NCI-H1048 (cell line): ENCODE results near the gene C1QC.

ENCODE experiments used
- DNase-seq: peaks from one replicate; lab custom pipeline; 2025; lab: John Stamatoyannopoulos, UW

The C1QC gene

GRCh38 chr1:22643381-22643780 lies at the start of gene C1QC:
TSS of gene C1QC (plus strand) at chr1:22643633. CDS start at chr1:22644024, 391 bp downstream.
- DNase-seq, result no peak

GRCh38 chr1:22594396-22594795 lies 49.0 kb upstream of the C1QC start:
- DNase-seq, result no peak

DNA sequence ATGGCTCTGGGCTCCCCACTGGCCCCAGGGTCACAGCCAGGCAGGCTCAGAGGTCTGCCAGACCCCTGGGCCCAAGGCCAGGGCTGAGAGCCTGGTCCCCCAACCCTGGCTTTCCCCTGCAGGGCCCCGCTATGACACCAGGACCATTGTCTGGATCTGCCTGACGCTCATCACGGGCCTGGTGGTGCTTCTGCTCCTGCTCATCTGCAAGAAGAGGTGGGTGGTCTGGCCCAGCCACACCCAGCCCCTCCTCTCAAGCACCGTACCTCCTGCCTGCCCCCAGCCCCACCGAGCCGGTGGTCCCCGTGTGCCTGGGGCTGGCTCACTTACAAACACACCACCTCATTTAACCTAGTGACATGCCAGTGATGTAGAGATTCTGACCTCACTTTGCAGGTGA lies 48.3 kb upstream of the C1QC start:
- DNase-seq, result no peak

GRCh38 chr1:22597301-22597965 lies 46.0 kb upstream of the C1QC start:
- DNase-seq, result no peak

- DNase-seq, result no peak
Measured at GRCh38 chr1:22597996-22598395, 45.4 kb upstream of the C1QC start.

DNA sequence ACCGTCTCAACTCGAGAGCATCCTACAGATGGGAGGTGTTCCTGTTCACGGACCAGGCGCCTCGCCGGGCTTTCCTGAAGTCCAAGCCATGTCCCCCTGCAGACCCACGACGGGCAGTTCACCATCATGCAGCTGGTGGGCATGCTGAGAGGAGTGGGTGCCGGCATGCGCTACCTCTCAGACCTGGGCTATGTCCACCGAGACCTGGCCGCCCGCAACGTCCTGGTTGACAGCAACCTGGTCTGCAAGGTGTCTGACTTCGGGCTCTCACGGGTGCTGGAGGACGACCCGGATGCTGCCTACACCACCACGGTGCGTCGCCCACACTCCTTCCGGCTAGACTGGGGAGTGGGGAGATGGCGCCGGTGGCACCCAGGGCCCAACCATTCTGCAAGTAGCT lies 44.7 kb upstream of the C1QC start:
- DNase-seq, result no peak

GRCh38 chr1:22600071-22600816 lies 43.2 kb upstream of the C1QC start:
- no peak for DNase-seq

DNA sequence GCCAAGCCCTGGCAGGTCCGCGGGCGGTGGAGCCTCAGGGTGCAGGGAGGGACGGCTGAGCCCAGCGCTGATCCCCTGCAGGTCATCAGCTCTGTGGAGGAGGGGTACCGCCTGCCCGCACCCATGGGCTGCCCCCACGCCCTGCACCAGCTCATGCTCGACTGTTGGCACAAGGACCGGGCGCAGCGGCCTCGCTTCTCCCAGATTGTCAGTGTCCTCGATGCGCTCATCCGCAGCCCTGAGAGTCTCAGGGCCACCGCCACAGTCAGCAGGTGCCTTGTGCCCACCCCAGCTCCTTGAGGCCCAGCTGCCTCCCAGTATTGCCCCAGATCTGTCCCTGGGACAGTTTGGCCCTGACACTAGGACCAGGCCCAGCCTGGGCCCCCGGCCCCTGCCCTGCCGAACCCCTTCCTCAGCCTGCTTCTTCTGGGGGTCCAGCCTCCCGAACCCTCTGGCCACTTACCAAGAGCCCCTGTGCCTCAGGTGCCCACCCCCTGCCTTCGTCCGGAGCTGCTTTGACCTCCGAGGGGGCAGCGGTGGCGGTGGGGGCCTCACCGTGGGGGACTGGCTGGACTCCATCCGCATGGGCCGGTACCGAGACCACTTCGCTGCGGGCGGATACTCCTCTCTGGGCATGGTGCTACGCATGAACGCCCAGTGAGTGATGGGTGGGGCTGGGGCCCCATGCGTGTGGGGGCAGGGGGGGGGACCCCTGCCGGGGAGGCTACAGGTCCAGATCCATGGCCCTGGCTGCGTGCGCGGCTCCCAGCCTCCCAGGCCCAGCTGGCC lies 42.4 kb upstream of the C1QC start:
- no peak for DNase-seq

DNA sequence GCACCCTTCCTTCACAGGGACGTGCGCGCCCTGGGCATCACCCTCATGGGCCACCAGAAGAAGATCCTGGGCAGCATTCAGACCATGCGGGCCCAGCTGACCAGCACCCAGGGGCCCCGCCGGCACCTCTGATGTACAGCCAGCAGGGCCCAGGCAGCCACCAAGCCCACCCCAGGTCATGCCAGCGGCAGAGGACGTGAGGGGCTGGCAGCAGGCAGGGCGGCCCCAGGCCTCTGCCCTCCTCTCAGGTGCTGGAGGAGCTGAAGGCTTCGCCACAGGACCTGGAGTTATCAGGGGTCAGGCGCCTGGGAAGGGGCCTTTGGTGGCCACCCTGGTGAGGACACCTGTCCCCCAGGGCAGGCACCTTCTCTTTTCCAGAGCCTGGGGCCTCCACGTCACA lies 41.8 kb upstream of the C1QC start:
- no peak for DNase-seq

GRCh38 chr1:22602060-22602740 lies 41.2 kb upstream of the C1QC start:
- no peak for DNase-seq

DNA sequence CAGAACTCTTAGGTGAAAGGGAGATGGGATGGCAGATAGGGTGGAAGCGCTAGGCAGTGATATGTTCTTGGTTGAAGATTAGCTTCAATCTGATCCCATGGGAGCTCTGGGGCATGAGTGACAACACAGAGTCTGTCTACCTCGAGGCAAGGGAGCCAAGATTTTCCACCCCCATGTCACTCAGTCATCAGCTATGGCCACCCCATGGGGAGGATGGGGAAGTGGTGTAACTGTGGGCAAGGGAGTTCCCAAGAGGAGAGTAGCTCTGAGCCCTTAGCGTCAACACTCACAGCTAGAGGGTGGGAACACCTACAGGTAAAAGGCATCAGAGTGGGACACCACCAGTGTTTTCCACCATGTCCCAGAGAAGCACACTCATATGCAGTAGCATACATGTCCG lies 37.3 kb upstream of the C1QC start:
- DNase-seq, result no peak

- no peak for DNase-seq
Measured at GRCh38 chr1:22607154-22607553, 36.3 kb upstream of the C1QC start.

DNA sequence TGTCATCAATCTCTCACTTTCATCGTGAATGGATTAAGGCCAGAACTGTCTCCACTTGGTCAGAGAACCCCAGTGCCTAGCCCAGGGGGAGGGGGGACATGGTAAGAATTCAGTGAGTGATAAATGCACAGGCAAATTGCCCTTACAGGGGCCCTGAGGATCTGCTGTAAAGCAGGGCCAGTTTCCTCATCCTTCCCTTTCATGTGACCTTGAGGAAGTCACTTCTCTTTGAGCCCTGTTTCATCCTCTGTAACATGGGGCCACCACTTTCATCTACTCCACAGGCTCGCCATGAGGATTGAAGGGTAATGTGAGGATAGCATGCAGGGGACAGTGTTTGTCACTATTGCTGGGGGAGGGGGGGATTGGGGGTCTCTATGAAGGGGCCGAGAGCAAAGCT lies 35.1 kb upstream of the C1QC start:
- DNase-seq, result no peak

DNA sequence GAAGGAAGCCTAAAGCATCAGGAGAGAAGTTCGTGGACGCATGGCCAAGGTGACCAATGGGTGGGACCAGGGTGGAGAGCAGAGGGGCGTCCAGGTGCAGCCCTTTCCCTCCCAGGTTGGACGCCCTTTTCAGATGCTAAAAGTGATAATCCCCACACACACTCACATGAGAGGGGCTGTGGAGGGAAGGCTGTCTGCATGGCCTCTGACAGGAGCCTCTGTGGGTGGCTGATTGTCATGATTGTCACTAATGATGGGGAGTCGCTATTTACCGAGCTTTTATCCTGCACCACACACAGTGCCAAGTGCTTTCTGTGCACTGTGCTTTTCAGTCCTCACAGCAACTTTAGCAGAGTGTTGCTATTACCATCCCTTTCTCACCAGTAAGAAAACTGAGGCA lies 34.1 kb upstream of the C1QC start:
- DNase-seq, result no peak

- DNase-seq, result no peak
Measured at GRCh38 chr1:22611530-22611947, 31.9 kb upstream of the C1QC start.

DNA sequence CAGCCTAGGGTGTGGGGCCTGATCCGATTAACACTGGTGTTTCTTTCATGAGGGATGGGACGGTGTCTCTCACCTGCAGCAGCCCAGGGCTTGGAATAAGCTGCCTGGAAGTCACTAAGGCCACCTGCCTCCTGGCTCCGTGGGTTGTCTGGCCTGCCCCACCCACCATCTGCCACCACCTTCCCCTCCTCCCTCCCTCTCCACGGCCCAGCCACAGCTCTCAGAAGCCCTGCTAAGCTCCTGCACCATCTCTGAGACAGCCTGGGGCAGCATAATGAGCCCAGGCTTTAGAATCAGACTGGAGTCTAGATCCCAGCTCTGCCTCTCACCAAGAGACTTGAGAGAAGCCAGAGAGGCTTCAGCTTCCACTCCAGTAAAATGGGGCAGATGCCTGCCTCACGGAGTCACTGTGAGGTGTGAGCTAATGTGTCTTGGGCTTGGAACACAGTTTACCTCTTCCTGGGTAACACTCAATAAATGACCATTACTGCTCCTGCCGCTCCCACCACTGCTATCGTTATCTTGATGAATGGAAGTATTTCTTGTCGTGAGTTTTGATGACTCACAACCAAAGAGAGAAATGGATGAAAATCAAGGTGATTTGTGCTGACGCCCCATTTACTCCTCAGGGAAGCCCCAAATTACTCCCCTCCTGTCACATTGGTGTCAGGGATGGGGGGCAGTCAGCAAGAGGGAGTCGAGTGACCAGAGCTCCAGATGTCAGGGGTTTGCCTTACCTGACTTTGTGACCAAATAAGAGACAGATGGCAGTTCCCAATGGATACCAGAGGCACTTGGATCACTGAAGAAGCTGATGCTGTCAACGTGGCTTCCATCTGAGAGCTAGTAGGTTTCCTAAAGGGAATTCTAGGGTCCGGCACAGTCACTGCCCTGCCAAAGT lies 30.5 kb upstream of the C1QC start:
- no peak for DNase-seq

GRCh38 chr1:22613572-22613918 lies 29.9 kb upstream of the C1QC start:
- no peak for DNase-seq

GRCh38 chr1:22613951-22614350 lies 29.5 kb upstream of the C1QC start:
- no peak for DNase-seq

DNA sequence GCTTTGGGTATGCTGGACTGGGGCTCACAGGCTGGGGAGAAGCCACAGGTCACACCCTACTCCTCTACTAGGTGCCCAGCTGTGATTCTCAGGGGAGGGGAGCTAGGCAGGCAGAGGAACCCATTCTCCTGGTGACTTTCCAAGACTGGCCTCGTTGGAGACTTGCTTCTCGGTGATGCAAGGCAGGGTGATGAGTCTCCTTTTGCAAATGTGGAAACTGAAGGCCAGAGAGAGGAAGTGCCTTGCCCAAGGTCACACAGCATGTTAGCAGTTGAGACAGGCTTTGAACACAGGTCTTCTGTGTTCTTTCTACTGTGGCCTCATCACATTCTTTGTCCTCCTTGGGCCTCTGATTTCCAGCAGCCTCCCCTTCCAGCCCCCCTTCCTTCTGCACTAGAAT lies 27.5 kb upstream of the C1QC start:
- DNase-seq, result no peak

DNA sequence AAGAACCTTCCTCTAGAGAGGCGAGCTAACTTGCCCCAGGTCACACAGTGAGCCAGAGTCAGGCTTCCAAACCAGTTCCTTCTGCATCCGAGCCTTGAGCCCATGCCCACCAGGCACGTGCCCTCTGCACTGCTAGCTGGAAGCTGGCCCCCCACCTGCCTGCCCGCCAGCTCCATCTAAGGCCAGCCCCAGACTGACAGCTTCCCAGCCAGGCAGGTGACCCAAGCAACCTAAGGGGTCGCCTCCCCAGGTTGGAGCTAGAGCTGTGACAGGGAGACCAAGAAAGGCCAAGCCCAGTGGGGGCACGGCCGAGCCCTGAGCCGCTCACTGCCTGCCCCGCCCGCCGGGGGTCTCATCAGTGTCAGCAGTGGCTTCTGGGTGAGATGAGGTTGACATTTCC lies 26.9 kb upstream of the C1QC start:
- DNase-seq, result no peak

DNA sequence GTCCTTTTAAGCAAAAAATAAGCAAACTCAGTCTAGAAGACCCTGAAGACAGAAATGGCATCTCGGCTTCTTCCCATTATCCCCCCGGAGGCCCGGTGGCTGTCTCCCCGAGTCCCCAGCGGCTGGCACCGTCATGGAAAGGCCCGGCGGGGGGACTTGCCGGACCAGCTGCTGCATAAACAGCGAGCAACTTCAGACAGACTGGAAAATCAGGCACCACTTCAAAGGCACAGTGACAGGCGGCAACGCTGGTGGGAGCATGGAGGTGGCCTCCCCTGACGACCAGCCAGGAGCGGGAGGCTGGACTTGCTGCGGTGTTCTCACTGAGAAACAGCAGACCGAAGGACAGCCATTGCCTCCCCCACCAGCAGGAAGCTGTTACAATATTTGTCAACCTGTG lies 25.4 kb upstream of the C1QC start:
- no peak for DNase-seq

DNA sequence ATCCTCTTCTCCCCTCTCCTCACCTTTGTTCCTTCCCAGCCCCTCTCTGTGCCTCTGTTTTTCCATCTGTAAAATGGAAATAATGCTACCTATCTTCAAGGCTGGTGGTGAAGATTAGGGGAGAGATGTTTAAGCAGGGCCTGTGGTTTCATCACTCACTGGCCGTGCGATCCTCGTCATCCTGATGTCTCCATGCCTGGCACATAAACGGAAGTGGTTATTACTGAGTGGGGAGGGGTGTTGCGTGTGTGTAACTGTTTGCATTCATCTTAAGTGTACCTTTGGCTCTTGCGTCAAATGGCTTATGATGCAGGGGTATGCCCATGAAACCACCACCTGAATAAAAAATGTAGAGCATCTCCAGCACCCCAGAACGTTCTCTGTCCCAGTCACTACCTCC lies 24.2 kb upstream of the C1QC start:
- DNase-seq, result no peak
